GM21526 (cell line): ENCODE results near the gene DAZAP1.

ENCODE experiments used
- ATAC-seq: cut with Tn5 transposase; IDR thresholded peaks from one replicate; pipeline ENCODE4 v1.9.1; 2021; ENCODE audit warnings: moderate library complexity; ENCODE audit not compliant: unreplicated experiment, low FRiP score

DAZAP1 gene

GRCh38 chr19:1392939-1393530, 14.4 kb upstream of the DAZAP1 start:
- no peak for ATAC-seq

- no peak for ATAC-seq
These were observed 13.5 kb upstream of the DAZAP1 start for GRCh38 chr19:1393841-1394240.

- ATAC-seq = no peak
These were observed 12.9 kb upstream of the DAZAP1 start for GRCh38 chr19:1394252-1395193.

- no peak for ATAC-seq
These were observed 12.0 kb upstream of the DAZAP1 start for GRCh38 chr19:1395194-1396018.

- ATAC-seq = no peak
These were observed 11.2 kb upstream of the DAZAP1 start for GRCh38 chr19:1396019-1396767.

- ATAC-seq = no peak
These were observed 10.4 kb upstream of the DAZAP1 start for GRCh38 chr19:1396768-1397679.

- ATAC-seq = no peak
These were observed 9.5 kb upstream of the DAZAP1 start for GRCh38 chr19:1397838-1398237.

- ATAC-seq = no peak
These were observed 8.3 kb upstream of the DAZAP1 start for GRCh38 chr19:1399079-1399478.

GRCh38 chr19:1399745-1400144, 7.6 kb upstream of the DAZAP1 start:
- no peak for ATAC-seq

- ATAC-seq = no peak
These were observed 6.9 kb upstream of the DAZAP1 start for GRCh38 chr19:1400281-1401137.

- ATAC-seq = no peak
These were observed 6.1 kb upstream of the DAZAP1 start, which contains the start of gene GAMT for GRCh38 chr19:1401138-1401888. GAMT (minus strand) TSS chr19:1401542; CDS start chr19:1401476, 66 bp downstream.

GRCh38 chr19:1401889-1402217, 5.5 kb upstream of the DAZAP1 start:
- ATAC-seq = no peak

- no peak for ATAC-seq
These were observed 4.8 kb upstream of the DAZAP1 start for GRCh38 chr19:1402411-1403070.

GRCh38 chr19:1406774-1407527, 435 bp upstream of the DAZAP1 start:
- ATAC-seq = peak; percentile 46

- ATAC-seq = no peak
These were observed 1.2 kb downstream of the DAZAP1 start for GRCh38 chr19:1408300-1409203.
